Keratinocyte (primary cell): ENCODE data around the gene ZNF581. TPM values are rescaled to one million over a fixed set of nuclear protein-coding genes. Genes with fewer than 3 reads are reported as not detected.

Experiments used
- DNase-seq: peaks from one replicate; pipeline ENCODE4 v3.0.0-alpha.2; 2011; ENCODE audit warnings: low read depth, missing footprints, low spot score
- FAIRE-seq: peaks from 2 replicates; lab custom pipeline; 2011; peaks lifted over from hg19 to GRCh38; lab: Jason Lieb, UNC
- H2AFZ ChIP-seq: 2 replicates; pipeline ENCODE4 v1.6.0; 2012; ENCODE audit warnings: low read length, control low read depth, inconsistent platforms; ENCODE audit not compliant: control insufficient read depth
- H3K27ac ChIP-seq: 2 replicates; pipeline ENCODE4 v1.5.1; 2011; ENCODE audit warnings: low read length; ENCODE audit not compliant: control insufficient read depth, insufficient read depth
- H3K27me3 ChIP-seq: 3 replicates; pipeline ENCODE4 v1.6.0; 2011; ENCODE audit warnings: low read length; ENCODE audit not compliant: control insufficient read depth, insufficient read depth; ENCODE audit errors: extremely low read depth
- H3K36me3 ChIP-seq, 2 experiments: 2 replicates in 1 of 2; 3 replicates in 1 of 2; pipeline ENCODE4 v1.5.1; 2011; ENCODE audit warnings: low read length in 2 of 2, mild to moderate bottlenecking in 1 of 2; ENCODE audit not compliant: control insufficient read depth in 2 of 2, insufficient read depth in 2 of 2; ENCODE audit errors: extremely low read depth in 1 of 2
- H3K4me1 ChIP-seq: 3 replicates; pipeline ENCODE4 v1.5.1; 2011; ENCODE audit warnings: low read length; ENCODE audit not compliant: control insufficient read depth, insufficient read depth; ENCODE audit errors: extremely low read depth
- H3K4me2 ChIP-seq: 3 replicates; pipeline ENCODE4 v1.6.0; 2011; ENCODE audit warnings: low read depth, low read length; ENCODE audit not compliant: control insufficient read depth, insufficient read depth; ENCODE audit errors: extremely low read depth
- H3K4me3 ChIP-seq, 3 experiments: fragments of 200-600 bp in 1 of 3; sonication (generic) in 1 of 3; 2 replicates in 2 of 3; 3 replicates in 1 of 3; pipeline ENCODE4 v1.5.1; 2011 to 2016; ENCODE audit warnings: low read length in 3 of 3, mild to moderate bottlenecking in 3 of 3, control low read depth in 2 of 3, inconsistent platforms in 1 of 3, low read depth in 1 of 3, mixed read lengths in 1 of 3, mixed run types in 1 of 3, moderate library complexity in 1 of 3; ENCODE audit not compliant: control insufficient read depth in 2 of 3, insufficient read depth in 2 of 3; ENCODE audit errors: extremely low read depth in 1 of 3
- H3K79me2 ChIP-seq: 2 replicates; pipeline ENCODE4 v1.6.0; 2012; ENCODE audit warnings: low read length; ENCODE audit not compliant: control insufficient read depth, insufficient read depth
- H3K9ac ChIP-seq: 3 replicates; pipeline ENCODE4 v1.6.0; 2011; ENCODE audit warnings: low read length; ENCODE audit not compliant: control insufficient read depth, insufficient read depth; ENCODE audit errors: extremely low read depth
- H3K9me1 ChIP-seq: 3 replicates; pipeline ENCODE4 v1.6.0; 2011; ENCODE audit warnings: low read length; ENCODE audit not compliant: control insufficient read depth, insufficient read depth; ENCODE audit errors: extremely low read depth
- H3K9me3 ChIP-seq: 2 replicates; pipeline ENCODE4 v1.5.1; 2012; ENCODE audit warnings: low read depth, low read length; ENCODE audit not compliant: control insufficient read depth
- H4K20me1 ChIP-seq: 3 replicates; pipeline ENCODE4 v1.6.0; 2011; ENCODE audit warnings: low read length; ENCODE audit not compliant: control insufficient read depth, insufficient read depth; ENCODE audit errors: extremely low read depth
- CTCF ChIP-seq, 3 experiments: IDR thresholded peaks in 1 of 3; conservative IDR thresholded peaks in 1 of 3; optimal IDR thresholded peaks in 1 of 3; 2 replicates in 2 of 3; 3 replicates in 1 of 3; pipeline versions ENCODE3 to v1.5.1; 2011; ENCODE audit warnings: low read length in 3 of 3, mild to moderate bottlenecking in 3 of 3, moderate library complexity in 2 of 3, control low read depth in 1 of 3, inconsistent platforms in 1 of 3; ENCODE audit not compliant: insufficient read depth in 2 of 3; ENCODE audit errors: extremely low read depth in 1 of 3
- EZH2 ChIP-seq: IDR thresholded peaks from one replicate; pipeline ENCODE4 v1.6.1; 2012; ENCODE audit warnings: inconsistent platforms, mild to moderate bottlenecking, low read length, moderate library complexity
- dilution Hi-C: fragments of 300-500 bp; cut with MboI; formaldehyde crosslinking; loops from one replicate; pipeline ENCODE4 v1.7.0; 2020; ENCODE audit warnings: low sequenced_read_pairs; ENCODE audit not compliant: extremely low pct_ligation_motif_present
- polyA plus RNA-seq, 5 experiments: library from polyadenylated mRNA; depleted of rRNA in 3 of 5; stranded (reverse) in 3 of 5; stranded (forward) in 1 of 5; unstranded in 1 of 5; fragments of >200 nt; gene quantifications; 1 replicate in 1 of 5; 2 replicates in 3 of 5; 3 replicates in 1 of 5; pipeline versions ENCODE4 v1.2.1 to v1.2.3, GENCODE V29; 2011 to 2012; ENCODE audit warnings: missing spikeins in 2 of 5, low read depth in 1 of 5, low replicate concordance in 1 of 5

The ZNF581 gene
- polyA plus RNA-seq, 1 donor (not counting 4 experiments of a cell fraction or from before 2014, with no cell fraction given) = 14.8 TPM

DNA sequence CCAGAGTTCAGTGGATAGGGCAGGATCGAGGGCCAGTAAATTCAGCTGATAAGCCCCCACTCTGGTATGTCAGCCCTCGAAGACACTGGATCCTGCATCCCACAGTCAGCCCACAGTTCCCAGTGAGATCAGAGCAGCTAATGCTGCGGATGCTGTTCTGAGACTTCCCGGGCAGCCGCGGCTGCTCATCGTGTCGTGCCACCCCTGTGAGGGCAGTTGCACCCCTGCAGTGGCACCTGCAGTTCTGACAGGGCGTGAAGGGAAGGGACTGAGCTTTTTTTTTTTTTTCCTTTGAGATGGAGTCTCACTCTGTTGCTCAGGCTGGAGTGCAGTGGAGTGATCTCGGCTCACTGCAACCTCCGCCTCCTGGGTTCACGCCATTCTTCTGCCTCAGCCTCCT, 24.1 kb downstream of the ZNF581 start:
- H2AFZ ChIP-seq = no peak overlapping the region
- DNase-seq (no peak), FAIRE-seq (no peak)
- no peaks in the 10 kb centered on the region for H3K27me3 ChIP-seq
- TF ChIP-seq CTCF (optimal IDR thresholded peaks at IDR 0.05 in 1 of 3, IDR thresholded peaks at IDR 0.05 in 1 of 3, conservative IDR thresholded peaks at IDR 0.05 in 1 of 3; ENCODE audit: extremely low read depth in 1 of 3, insufficient read depth in 2 of 3, low read length in 3 of 3) (no peak), EZH2 (no peak)
- H3K9ac ChIP-seq = no peak overlapping the region
- H3K79me2 ChIP-seq = peaks cover 91% of the 10 kb centered on the region
- H4K20me1 ChIP-seq = peaks cover 52% of the 10 kb centered on the region
- no peak overlapping the region for H3K4me3 ChIP-seq
- no peaks in the 10 kb centered on the region for H3K9me3 ChIP-seq
- H3K4me2 ChIP-seq = no peak overlapping the region
- H3K36me3 ChIP-seq = peaks cover 54 to 57% of the 10 kb centered on the region in 2 experiments
- H3K27ac ChIP-seq = no peak overlapping the region
- peaks cover 9% of the 10 kb centered on the region for H3K4me1 ChIP-seq
- dilution Hi-C loops = no loop called here
- peaks cover 2% of the 10 kb centered on the region for H3K9me1 ChIP-seq

GRCh38 chr19:55667958-55668357, 24.5 kb downstream of the ZNF581 start:
- Histone ChIP-seq H2AFZ (no peak overlapping the region), H3K9ac (no peak overlapping the region), H3K27me3 (no peaks in the 10 kb centered on the region), H3K79me2 (peaks cover 90% of the 10 kb centered on the region), H3K4me2 (no peak overlapping the region), H3K4me1 (peaks cover 9% of the 10 kb centered on the region), H3K9me3 (no peaks in the 10 kb centered on the region), H3K4me3 (no peak overlapping the region), H3K9me1 (peaks cover 2% of the 10 kb centered on the region), H3K36me3 (peaks cover 49 to 54% of the 10 kb centered on the region in 2 experiments), H3K27ac (no peak overlapping the region), H4K20me1 (peaks cover 49% of the 10 kb centered on the region)
- no peak for FAIRE-seq
- dilution Hi-C loops = no loop called here
- no peak for DNase-seq
- no peak for TF ChIP-seq CTCF (optimal IDR thresholded peaks at IDR 0.05 in 1 of 3, IDR thresholded peaks at IDR 0.05 in 1 of 3, conservative IDR thresholded peaks at IDR 0.05 in 1 of 3; ENCODE audit: extremely low read depth in 1 of 3, insufficient read depth in 2 of 3, low read length in 3 of 3)
- no peak for TF ChIP-seq EZH2
